MM.1S (cell line): Measurements from ENCODE around the gene TMEM63B.

Source experiments
- EZH2 ChIP-seq: fragments of 300-600 bp; sonication (generic); optimal IDR thresholded peaks from 2 replicates; pipeline ENCODE3; 2017; ENCODE audit warnings: low read depth, mild to moderate bottlenecking, antibody characterized with exemption, low read length, mixed read lengths
- TF ChIP-seq, protein P1 (sequence below): fragments of 300-600 bp; sonication (generic); IDR thresholded peaks from 2 replicates; pipeline ENCODE4 v1.5.1; 2016; ENCODE audit warnings: antibody characterized with exemption, low read length, mixed read lengths

GRCh38 chr6:44139351-44139743 lies 12.0 kb downstream of the TMEM63B start:
- TF ChIP-seq, protein P1, sequence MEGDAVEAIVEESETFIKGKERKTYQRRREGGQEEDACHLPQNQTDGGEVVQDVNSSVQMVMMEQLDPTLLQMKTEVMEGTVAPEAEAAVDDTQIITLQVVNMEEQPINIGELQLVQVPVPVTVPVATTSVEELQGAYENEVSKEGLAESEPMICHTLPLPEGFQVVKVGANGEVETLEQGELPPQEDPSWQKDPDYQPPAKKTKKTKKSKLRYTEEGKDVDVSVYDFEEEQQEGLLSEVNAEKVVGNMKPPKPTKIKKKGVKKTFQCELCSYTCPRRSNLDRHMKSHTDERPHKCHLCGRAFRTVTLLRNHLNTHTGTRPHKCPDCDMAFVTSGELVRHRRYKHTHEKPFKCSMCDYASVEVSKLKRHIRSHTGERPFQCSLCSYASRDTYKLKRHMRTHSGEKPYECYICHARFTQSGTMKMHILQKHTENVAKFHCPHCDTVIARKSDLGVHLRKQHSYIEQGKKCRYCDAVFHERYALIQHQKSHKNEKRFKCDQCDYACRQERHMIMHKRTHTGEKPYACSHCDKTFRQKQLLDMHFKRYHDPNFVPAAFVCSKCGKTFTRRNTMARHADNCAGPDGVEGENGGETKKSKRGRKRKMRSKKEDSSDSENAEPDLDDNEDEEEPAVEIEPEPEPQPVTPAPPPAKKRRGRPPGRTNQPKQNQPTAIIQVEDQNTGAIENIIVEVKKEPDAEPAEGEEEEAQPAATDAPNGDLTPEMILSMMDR, result no peak
- no peak for TF ChIP-seq EZH2
